ENCODE data around the gene SMIM13.

SMIM13 gene

GRCh38 chr6:11123978-11124377, 30.3 kb downstream of the SMIM13 start:
- no peak for DNase-seq

- no peak for DNase-seq
These were observed 33.2 kb downstream of the SMIM13 start for GRCh38 chr6:11126876-11127275.

GRCh38 chr6:11128608-11129007, 35.0 kb downstream of the SMIM13 start:
- DNase-seq: no peak

GRCh38 chr6:11129908-11130565, 36.4 kb downstream of the SMIM13 start:
- DNase-seq: no peak

GRCh38 chr6:11130605-11131004, 37.0 kb downstream of the SMIM13 start:
- DNase-seq: no peak

- no peak for DNase-seq
These were observed 38.7 kb downstream of the SMIM13 start for GRCh38 chr6:11132194-11132888.

GRCh38 chr6:11133281-11133680, 39.6 kb downstream of the SMIM13 start:
- DNase-seq: no peak

GRCh38 chr6:11136809-11137208, 43.2 kb downstream of the SMIM13 start:
- DNase-seq: no peak

GRCh38 chr6:11139051-11139960, 45.7 kb downstream of the SMIM13 start:
- no peak for DNase-seq

GRCh38 chr6:11140056-11140455, 46.4 kb downstream of the SMIM13 start:
- DNase-seq: no peak

GRCh38 chr6:11141295-11141694, 47.7 kb downstream of the SMIM13 start:
- DNase-seq: no peak

GRCh38 chr6:11142296-11143027, 48.8 kb downstream of the SMIM13 start:
- DNase-seq: no peak

GRCh38 chr6:11143394-11144371, 50.0 kb downstream of the SMIM13 start:
- DNase-seq: peak; percentile 5

GRCh38 chr6:11144393-11144851, 50.8 kb downstream of the SMIM13 start:
- DNase-seq: peak; percentile 77

GRCh38 chr6:11146117-11146826, 52.6 kb downstream of the SMIM13 start:
- no peak for DNase-seq

GRCh38 chr6:11149551-11149950, 55.9 kb downstream of the SMIM13 start:
- DNase-seq: no peak

- no peak for DNase-seq
These were observed 57.9 kb downstream of the SMIM13 start for GRCh38 chr6:11151488-11151887.

- DNase-seq: no peak
These were observed 58.9 kb downstream of the SMIM13 start for GRCh38 chr6:11152581-11152980.

- DNase-seq: no peak
These were observed 59.8 kb downstream of the SMIM13 start for GRCh38 chr6:11153447-11153846.

GRCh38 chr6:11155589-11155988, 62.0 kb downstream of the SMIM13 start:
- no peak for DNase-seq

- DNase-seq: no peak
These were observed 66.6 kb downstream of the SMIM13 start for GRCh38 chr6:11160199-11160598.

All from CD4-positive, alpha-beta T cell treated with Interleukin-6 for 4 hours (primary cell).